Activated T-helper 2 cell treated with anti-CD3 and anti-CD28 coated beads, Interferon-gamma antibody, Interleukin-2, Interleukin-4, amounts not matched to agents 10 μg/mL and 5 μg/mL and 100 μg/mL, durations not matched to agents 14 hours and 24 hours and 36 hours (primary cell): ENCODE results near the gene ERC2. TPM values are rescaled to one million over a fixed set of nuclear protein-coding genes. Genes with fewer than 3 reads are reported as not detected.
"Not testable (repeated sequence)": the region's sequence is repeated elsewhere in the genome, so short reads cannot be mapped to it uniquely, and the experiment has no call there.

Source experiments
- DNase-seq: peaks from one replicate; pipeline ENCODE4 v3.0.0; 2021; ENCODE audit warnings: low spot score
- H3K27ac Mint-ChIP-seq: one replicate; pipeline ENCODE4 v1.8.0; 2021; ENCODE audit warnings: mixed read lengths
- H3K27me3 Mint-ChIP-seq: one replicate; pipeline ENCODE4 v1.8.0; 2021; ENCODE audit warnings: low read depth, mixed read lengths
- H3K36me3 Mint-ChIP-seq: one replicate; pipeline ENCODE4 v1.8.0; 2021; ENCODE audit warnings: low read depth, mixed read lengths
- H3K4me1 Mint-ChIP-seq: one replicate; pipeline ENCODE4 v1.8.0; 2021; ENCODE audit warnings: low read depth, mixed read lengths
- H3K4me3 Mint-ChIP-seq: one replicate; pipeline ENCODE4 v1.8.0; 2021; ENCODE audit warnings: low read depth, mild to moderate bottlenecking, moderate library complexity, mixed read lengths
- H3K9me3 Mint-ChIP-seq: one replicate; pipeline ENCODE4 v1.8.0; 2021; ENCODE audit warnings: mixed read lengths
- intact Hi-C: fragments of 100-400 bp; cut with micrococcal nuclease; formaldehyde crosslinking; loops from one replicate; pipeline ENCODE4 v1.15.1; 2023
- total RNA-seq: library from RNA; stranded (reverse); gene quantifications from 2 replicates; pipeline ENCODE4 v1.2.3, GENCODE V29; 2022

The ERC2 gene
- total RNA-seq, 1 donor from 2014 or later, result 0.09 TPM

DNA sequence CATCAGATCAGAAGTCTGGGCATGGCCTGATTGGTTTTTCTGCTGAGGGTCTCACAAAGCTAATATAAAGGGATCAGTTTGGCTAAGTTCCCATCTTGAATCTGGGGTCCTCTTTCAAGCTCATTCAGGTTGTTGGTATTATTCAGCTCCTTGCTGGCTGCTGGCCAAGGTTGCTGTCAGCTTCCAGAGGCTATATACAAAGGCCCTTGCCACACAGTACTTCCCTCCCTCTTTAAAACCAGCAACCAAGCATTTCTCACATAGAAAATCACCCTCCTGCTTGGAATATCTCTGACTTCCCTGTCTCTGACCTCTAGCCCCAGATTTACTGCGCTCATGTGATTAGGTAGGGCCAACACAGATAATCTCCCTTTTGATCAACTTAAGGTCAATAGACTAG, 442.9 kb downstream of the ERC2 start:
- Mint-ChIP-seq H3K4me3 (no peak overlapping the region), H3K27me3 (no peaks in the 10 kb centered on the region), H3K4me1 (no peaks in the 10 kb centered on the region), H3K27ac (no peak overlapping the region), H3K36me3 (no peaks in the 10 kb centered on the region), H3K9me3 (no peaks in the 10 kb centered on the region)
- intact Hi-C loops, result no loop called here
- DNase-seq, result no peak

DNA sequence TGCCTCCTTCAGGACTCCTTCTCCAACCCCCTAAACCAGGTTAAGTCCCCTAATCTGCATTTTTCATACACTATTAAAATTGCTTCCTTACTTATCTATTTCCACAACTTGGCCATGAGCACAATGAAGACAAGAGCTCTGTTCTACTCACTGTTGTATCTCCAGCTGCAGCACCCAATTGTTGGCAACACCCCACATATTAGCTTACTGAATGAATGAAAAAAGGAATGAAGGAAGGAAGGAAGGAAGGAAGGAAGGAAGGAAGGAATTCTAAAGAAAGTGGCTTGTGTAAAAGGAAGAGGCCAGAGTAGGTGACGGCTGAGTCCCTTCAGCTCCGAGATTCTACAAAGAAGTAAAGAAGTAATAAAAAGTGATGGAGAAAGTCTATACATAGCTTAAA, 444.7 kb downstream of the ERC2 start:
- Mint-ChIP-seq H3K27me3 (no peaks in the 10 kb centered on the region), H3K36me3 (no peaks in the 10 kb centered on the region), H3K9me3 (no peaks in the 10 kb centered on the region), H3K4me1 (no peaks in the 10 kb centered on the region), H3K27ac (no peak overlapping the region), H3K4me3 (no peak overlapping the region)
- intact Hi-C loops, result no loop called here
- DNase-seq, result no peak

DNA sequence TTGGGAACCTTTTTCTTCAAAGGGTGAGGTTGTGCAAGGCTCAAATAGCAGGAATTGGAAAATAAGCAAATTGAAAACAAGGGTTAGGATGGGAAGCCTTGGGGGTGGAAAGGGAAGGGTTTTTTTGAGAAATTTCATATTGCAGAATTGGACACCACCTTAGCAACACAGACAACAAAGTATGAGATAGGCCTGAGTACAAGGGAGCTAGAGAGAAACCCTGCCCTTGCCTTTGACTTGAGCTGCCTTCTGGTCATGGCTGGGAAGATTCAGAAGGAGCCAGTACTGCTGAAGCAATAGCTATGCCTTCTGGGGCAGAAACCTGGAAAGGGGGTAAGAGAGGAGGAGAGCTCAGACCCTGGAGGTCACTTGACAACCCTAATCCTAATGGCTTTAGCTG, 445.6 kb downstream of the ERC2 start:
- Mint-ChIP-seq H3K4me3 (no peak overlapping the region), H3K36me3 (no peaks in the 10 kb centered on the region), H3K4me1 (no peaks in the 10 kb centered on the region), H3K27me3 (no peaks in the 10 kb centered on the region), H3K27ac (no peak overlapping the region), H3K9me3 (no peaks in the 10 kb centered on the region)
- intact Hi-C loops, result no loop called here
- DNase-seq, result no peak

DNA sequence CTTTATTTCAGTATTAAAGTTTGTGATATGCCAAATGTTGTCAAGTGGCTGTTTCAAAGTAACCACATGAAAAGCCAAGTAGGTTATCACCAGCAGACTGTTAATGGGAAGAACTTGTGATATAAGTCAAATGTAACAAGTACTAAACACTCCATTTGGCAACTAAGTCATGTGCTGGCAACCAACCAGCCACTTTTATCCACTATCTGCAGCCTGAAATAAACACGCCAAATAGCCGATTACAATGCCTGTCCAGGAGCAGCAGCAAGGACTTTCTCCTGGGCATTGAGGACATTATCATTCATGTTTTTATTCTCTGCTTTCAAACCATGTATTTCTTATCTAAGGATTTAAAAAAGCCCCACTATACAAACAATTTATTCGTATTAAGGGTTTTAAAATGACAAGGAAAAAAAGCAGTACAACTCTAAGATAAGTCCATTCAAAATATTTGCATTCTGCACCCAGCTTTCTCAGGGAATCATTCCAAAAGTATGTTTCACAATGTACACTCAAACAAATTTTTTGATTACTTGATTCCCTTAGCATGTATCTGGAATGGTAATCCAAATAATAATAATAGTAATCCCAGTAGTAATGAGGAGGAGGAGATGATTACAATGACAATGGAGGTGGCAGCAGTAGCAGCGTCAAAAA, 448.6 kb downstream of the ERC2 start:
- Mint-ChIP-seq H3K4me1 (no peaks in the 10 kb centered on the region), H3K27me3 (no peaks in the 10 kb centered on the region), H3K9me3 (no peaks in the 10 kb centered on the region), H3K4me3 (no peak overlapping the region), H3K36me3 (no peaks in the 10 kb centered on the region), H3K27ac (no peak overlapping the region)
- DNase-seq, result no peak
- intact Hi-C loops, result no loop called here

DNA sequence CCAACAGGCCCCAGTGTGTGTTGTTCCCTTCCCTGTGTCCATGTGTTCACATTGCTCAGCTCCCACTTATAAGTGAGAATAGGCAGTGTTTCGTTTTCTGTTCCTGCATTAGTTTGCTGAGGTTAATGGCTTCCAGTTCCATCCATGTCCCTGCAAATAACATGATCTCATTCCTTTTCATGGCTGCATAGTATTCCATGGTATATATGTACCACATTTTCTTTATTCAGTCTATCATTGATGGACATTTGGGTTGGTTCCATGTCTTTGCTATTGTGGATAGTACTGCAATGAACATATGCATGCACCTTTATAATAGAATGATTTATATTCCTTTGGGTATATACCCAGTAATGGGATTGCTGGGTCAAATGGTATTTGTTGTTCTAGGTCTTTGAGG, 452.9 kb downstream of the ERC2 start:
- intact Hi-C loops, H3K36me3 Mint-ChIP-seq, H3K9me3 Mint-ChIP-seq, H3K4me3 Mint-ChIP-seq, H3K27ac Mint-ChIP-seq, H3K27me3 Mint-ChIP-seq, DNase-seq, H3K4me1 Mint-ChIP-seq: not testable (repeated sequence)

DNA sequence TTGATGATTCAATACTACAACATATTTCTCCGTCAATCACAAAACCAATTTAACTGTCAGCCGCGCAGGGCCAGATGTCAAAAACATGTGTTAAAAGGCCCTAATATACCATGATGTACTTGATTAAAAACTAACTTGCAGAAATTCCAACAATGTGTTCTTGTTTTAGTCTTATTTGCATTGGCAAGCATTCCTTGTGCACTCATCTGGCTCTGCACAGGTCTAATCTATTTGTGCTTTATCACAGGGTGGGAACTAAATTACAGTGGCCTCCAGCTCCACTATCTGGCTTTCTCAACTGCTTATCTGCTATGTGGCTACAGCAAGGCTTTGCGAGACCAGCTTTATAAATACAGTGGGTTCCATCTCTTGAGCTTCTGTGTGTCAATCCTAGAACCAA, 455.5 kb downstream of the ERC2 start:
- H3K36me3 Mint-ChIP-seq, result no peaks in the 10 kb centered on the region
- no peaks in the 10 kb centered on the region for H3K27me3 Mint-ChIP-seq
- no peaks in the 10 kb centered on the region for H3K4me1 Mint-ChIP-seq
- H3K9me3 Mint-ChIP-seq, result no peaks in the 10 kb centered on the region
- intact Hi-C loops, result no loop called here
- H3K27ac Mint-ChIP-seq, result no peak overlapping the region
- no peak overlapping the region for H3K4me3 Mint-ChIP-seq
- DNase-seq, result no peak

DNA sequence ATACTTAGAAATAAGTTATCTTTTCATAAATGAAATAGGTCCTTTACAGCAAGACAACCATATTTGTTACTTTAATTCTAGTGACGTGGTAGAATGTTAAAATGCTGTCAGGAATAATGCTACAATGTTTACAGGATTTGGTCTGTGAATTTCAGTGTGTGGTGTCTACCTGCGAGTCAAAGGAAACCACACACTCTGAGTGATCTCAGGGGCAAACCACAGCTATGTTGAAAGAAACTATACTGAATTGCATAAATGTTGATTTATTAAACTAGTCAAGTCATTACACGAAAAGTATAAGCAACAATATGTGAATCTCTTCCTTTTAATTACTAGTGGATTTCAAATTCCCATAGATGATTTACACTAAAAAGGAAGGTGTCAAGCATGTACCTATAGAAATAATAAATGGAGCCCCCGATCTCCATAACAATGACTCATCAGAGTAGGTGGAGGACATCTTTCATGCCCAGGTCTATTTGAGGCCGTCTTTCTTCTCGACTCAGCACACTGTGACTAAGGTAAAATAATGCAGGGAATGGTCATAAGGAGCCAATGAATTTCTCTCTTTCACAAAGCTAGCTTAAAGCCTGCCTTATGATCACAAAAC, 463.0 kb downstream of the ERC2 start:
- Mint-ChIP-seq H3K27me3 (peaks cover 4% of the 10 kb centered on the region), H3K4me1 (peaks cover 3% of the 10 kb centered on the region), H3K4me3 (no peak overlapping the region), H3K36me3 (no peaks in the 10 kb centered on the region), H3K27ac (no peak overlapping the region), H3K9me3 (no peaks in the 10 kb centered on the region)
- DNase-seq, result no peak
- intact Hi-C loops, result no loop called here

DNA sequence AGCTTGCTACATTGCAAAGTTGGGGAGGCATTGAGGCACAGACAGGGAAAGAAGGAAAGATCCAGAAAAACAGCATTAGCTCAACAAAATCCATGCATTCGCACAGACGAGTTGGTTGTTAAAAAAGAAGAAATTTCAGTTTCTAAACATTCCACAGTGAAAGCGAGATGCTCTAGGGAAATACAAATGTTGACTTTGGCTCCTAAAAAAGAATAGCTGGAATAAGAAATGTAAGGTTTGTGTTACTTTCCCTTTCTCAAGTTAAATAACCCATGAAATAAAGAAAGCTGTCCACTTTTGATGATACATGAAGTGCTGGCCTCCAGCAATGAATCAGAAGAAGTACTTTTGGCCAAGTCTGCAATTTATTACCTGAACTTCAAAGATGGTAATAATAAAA, 465.1 kb downstream of the ERC2 start:
- Mint-ChIP-seq H3K27ac (no peak overlapping the region), H3K9me3 (no peaks in the 10 kb centered on the region), H3K27me3 (peaks cover 4% of the 10 kb centered on the region), H3K4me3 (no peak overlapping the region), H3K4me1 (peaks cover 3% of the 10 kb centered on the region), H3K36me3 (no peaks in the 10 kb centered on the region)
- intact Hi-C loops, result no loop called here
- DNase-seq, result no peak

DNA sequence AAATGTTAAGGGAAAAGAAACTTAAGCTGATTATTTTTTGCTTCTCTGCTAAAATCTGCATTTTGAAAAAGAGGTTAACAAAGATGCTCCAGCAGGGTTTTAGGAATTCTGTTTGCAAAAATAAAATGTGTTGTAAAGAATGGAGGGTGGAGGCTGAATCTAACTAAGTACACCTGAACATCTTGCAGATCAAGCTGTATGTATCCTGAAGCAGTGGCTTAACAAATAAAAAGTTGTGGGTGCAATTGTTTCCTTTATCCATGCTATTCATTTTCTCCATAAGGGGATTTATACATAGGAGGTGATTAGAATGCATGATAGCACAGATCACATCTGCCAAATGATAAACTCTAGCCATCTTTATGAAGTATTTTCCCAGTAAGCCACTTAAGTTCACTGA, 466.3 kb downstream of the ERC2 start:
- DNase-seq, result no peak
- no peak overlapping the region for H3K4me3 Mint-ChIP-seq
- peaks cover 4% of the 10 kb centered on the region for H3K27me3 Mint-ChIP-seq
- no peaks in the 10 kb centered on the region for H3K36me3 Mint-ChIP-seq
- peaks cover 3% of the 10 kb centered on the region for H3K4me1 Mint-ChIP-seq
- intact Hi-C loops, result no loop called here
- H3K9me3 Mint-ChIP-seq, result no peaks in the 10 kb centered on the region
- no peak overlapping the region for H3K27ac Mint-ChIP-seq

DNA sequence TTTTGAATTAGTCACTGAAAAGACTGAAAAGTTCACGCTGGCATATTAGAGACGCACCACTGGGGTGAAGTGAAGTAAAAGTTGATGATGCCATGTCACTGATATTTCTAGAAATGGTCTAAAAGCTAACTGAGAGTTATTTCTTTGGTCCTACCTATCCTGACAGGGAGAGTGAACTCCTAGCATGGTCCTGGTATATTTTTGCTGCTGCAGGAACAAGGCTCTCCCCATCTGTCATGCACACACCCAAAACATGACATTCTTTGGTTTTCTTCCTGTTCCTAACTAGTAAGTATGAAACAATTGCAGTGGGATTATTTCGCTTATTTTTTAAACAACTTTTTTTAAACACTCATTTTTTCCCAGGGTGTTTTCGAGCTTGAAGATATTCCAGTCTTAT, 466.7 kb downstream of the ERC2 start:
- Mint-ChIP-seq H3K4me3 (no peak overlapping the region), H3K27ac (no peak overlapping the region), H3K36me3 (no peaks in the 10 kb centered on the region), H3K4me1 (peaks cover 3% of the 10 kb centered on the region), H3K9me3 (no peaks in the 10 kb centered on the region), H3K27me3 (peaks cover 4% of the 10 kb centered on the region)
- DNase-seq, result no peak
- intact Hi-C loops, result no loop called here

DNA sequence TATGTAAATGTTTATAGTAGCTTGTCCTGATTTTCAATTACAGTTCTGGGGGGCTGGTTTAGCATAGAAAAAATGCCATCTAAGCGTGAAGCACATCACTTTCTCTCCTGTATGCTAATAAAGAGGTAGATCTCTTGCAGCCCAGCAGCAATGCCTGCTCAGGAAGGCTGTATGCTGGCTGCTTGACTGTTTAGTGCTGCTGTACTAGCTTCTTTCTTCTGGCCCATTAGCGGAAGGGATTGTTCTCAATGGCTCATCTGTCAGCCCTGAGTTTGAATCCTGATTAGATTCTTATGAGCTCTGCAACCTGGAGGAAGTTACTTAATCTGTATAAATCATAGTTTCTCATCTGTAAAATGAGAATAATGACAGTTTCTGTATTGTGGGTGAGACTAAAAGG, 478.9 kb downstream of the ERC2 start:
- H3K27ac Mint-ChIP-seq, result no peak overlapping the region
- H3K4me3 Mint-ChIP-seq, result no peak overlapping the region
- no peaks in the 10 kb centered on the region for H3K4me1 Mint-ChIP-seq
- intact Hi-C loops, result no loop called here
- no peak for DNase-seq
- no peaks in the 10 kb centered on the region for H3K27me3 Mint-ChIP-seq
- H3K9me3 Mint-ChIP-seq, result no peaks in the 10 kb centered on the region
- no peaks in the 10 kb centered on the region for H3K36me3 Mint-ChIP-seq

DNA sequence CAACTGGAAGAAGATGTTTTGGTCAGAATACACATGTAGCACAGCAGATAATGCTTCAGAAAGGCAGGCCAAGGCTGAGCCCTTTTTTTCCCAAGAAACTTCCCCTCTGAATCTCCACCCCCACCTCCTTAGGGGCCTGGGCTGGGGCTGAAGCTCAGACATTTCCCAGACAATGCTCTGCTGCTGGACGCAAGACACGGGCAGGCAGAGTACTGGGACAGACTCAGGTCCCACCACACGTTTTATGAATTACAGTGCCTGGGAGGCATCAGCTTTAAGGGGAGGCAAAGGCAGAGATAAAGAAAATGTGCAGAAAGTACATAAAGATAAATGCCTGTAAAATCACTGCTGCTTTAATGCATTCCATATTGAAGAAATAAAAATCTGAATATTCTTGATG, 479.4 kb downstream of the ERC2 start:
- H3K27ac Mint-ChIP-seq, result no peak overlapping the region
- no peaks in the 10 kb centered on the region for H3K27me3 Mint-ChIP-seq
- no peaks in the 10 kb centered on the region for H3K36me3 Mint-ChIP-seq

DNA sequence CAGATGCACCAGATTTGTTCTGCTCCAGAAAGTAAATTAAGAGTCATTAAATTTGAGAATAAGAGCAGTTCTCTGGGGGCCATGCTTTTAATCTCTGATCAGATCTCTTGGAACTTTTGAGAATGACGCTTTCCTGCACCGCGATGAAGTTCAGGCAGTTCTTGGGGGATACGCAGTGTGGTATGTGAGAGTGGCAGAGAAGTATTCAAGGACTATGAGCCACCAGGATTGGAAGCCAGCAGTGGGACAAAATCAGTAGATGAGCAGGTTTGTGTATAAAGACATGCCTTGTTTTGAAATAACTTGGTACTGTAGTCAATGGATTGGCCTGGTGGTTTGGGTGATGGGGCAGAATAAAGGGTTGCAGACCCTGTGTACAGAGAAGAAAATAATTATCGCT, 483.6 kb downstream of the ERC2 start:
- DNase-seq, result no peak

More for the DNA sequence above, 479.4 kb downstream of the ERC2 start:
- DNase-seq, result no peak
- H3K9me3 Mint-ChIP-seq, result no peaks in the 10 kb centered on the region
- intact Hi-C loops, result no loop called here
- H3K4me3 Mint-ChIP-seq, result no peak overlapping the region
- H3K4me1 Mint-ChIP-seq, result no peaks in the 10 kb centered on the region

DNA sequence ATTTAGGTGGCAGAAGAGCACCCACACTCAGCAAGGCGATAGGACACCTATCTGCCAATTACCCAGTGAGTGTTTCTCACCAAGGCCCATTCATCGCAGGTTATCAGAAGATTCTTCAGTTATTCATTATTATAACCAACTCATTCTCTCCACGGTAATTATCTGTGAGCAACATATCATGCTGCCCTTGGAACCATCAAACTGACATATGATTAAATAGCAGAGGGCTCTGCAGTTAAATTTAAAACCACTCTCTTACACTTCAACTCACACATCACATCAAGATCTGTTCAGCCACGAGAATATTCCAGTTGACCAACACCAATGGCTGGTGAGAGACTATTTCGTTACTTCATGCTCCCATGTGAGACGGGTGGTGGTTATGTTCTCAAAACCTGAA, 489.3 kb downstream of the ERC2 start:
- Mint-ChIP-seq H3K36me3 (no peaks in the 10 kb centered on the region), H3K27ac (no peak overlapping the region), H3K9me3 (no peaks in the 10 kb centered on the region), H3K27me3 (no peaks in the 10 kb centered on the region), H3K4me1 (no peaks in the 10 kb centered on the region), H3K4me3 (no peak overlapping the region)
- DNase-seq, result no peak
- intact Hi-C loops, result no loop called here

More for the DNA sequence above, 483.6 kb downstream of the ERC2 start:
- no peak overlapping the region for H3K27ac Mint-ChIP-seq
- no peaks in the 10 kb centered on the region for H3K27me3 Mint-ChIP-seq
- H3K4me3 Mint-ChIP-seq, result no peak overlapping the region
- intact Hi-C loops, result no loop called here
- H3K36me3 Mint-ChIP-seq, result no peaks in the 10 kb centered on the region
- no peaks in the 10 kb centered on the region for H3K4me1 Mint-ChIP-seq
- no peaks in the 10 kb centered on the region for H3K9me3 Mint-ChIP-seq
